B cell (primary cell): ENCODE measurements around the gene HOXB6.

ENCODE experiments used
- EZH2 ChIP-seq: IDR thresholded peaks from 2 replicates; pipeline ENCODE4 v1.6.1; 2012; ENCODE audit warnings: borderline replicate concordance, low read depth, mild to moderate bottlenecking, moderate library complexity, low read length; ENCODE audit not compliant: insufficient read depth, poor library complexity, severe bottlenecking
- TF ChIP-seq, protein P1 (sequence below): fragments of 200-600 bp; IDR thresholded peaks from one replicate; pipeline ENCODE4 v1.8.0; 2022; ENCODE audit warnings: antibody characterized with exemption, mild to moderate bottlenecking

DNA sequence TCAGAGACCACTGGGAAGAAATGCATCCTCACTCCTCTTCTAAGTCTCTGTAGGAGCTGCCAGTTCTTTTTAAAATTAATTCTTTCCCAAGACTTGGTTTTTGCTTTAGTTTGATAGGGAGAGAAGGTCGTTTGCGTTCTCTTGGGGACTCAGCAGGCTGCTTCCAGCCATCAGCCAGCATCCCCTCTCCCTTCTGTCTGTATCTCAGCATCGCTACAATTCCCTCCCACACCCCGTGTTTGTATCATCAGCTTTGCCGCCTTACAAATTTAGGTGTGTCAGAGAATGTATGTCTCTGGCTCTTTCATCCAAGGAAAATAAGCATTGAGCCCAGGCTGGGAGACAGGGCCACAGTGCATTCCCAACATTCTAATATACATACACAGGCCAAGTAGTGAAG lies 5.4 kb downstream of the HOXB6 start:
- TF ChIP-seq, protein P1, sequence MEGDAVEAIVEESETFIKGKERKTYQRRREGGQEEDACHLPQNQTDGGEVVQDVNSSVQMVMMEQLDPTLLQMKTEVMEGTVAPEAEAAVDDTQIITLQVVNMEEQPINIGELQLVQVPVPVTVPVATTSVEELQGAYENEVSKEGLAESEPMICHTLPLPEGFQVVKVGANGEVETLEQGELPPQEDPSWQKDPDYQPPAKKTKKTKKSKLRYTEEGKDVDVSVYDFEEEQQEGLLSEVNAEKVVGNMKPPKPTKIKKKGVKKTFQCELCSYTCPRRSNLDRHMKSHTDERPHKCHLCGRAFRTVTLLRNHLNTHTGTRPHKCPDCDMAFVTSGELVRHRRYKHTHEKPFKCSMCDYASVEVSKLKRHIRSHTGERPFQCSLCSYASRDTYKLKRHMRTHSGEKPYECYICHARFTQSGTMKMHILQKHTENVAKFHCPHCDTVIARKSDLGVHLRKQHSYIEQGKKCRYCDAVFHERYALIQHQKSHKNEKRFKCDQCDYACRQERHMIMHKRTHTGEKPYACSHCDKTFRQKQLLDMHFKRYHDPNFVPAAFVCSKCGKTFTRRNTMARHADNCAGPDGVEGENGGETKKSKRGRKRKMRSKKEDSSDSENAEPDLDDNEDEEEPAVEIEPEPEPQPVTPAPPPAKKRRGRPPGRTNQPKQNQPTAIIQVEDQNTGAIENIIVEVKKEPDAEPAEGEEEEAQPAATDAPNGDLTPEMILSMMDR: no peak
- no peak for TF ChIP-seq EZH2
